ENCODE data around the gene ADH1A.
"Not testable (repeated sequence)": the region's sequence is repeated elsewhere in the genome, so short reads cannot be mapped to it uniquely, and the experiment has no call there.

ADH1A gene

GRCh38 chr4:99276417-99276816, 14.4 kb downstream of the ADH1A start:
- DNase-seq = no peak

DNA sequence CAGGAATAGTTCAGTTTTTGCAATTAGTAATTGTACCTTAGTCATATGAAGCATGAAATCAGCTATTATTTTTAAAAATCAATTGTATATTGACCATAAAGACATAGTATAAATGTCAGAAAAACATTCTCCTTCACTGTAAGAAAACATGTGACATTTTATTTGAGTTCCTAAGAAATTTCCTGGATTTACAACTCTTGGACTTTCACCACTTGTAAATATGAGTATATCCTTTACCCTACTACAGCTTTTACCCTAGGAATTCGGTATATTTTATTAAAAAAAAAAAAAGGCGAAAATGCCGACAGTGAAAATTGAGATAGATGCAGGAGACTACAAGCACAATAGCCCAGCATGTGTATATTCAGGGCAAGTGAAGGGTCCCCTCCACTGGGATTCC, 14.9 kb downstream of the ADH1A start:
- no peak for DNase-seq

DNA sequence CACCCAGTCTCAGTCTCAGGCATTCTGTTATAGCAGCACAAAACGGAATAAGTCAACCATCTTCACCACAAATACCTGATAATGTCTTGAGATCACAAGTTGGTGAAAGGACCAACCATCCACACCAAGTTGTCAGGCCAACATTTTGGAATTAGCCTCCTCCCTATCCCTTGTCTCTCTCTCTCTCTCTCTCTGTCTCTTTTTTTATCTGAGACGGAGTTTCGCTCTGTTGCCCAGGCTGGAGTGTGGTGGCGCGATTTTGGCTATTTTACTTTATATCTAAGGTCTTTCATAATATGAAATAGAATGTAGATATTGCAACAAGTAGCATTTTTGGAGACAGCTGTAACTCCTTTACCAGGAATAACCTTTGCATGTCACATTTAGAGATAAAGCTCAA, 15.7 kb downstream of the ADH1A start:
- DNase-seq = no peak

DNA sequence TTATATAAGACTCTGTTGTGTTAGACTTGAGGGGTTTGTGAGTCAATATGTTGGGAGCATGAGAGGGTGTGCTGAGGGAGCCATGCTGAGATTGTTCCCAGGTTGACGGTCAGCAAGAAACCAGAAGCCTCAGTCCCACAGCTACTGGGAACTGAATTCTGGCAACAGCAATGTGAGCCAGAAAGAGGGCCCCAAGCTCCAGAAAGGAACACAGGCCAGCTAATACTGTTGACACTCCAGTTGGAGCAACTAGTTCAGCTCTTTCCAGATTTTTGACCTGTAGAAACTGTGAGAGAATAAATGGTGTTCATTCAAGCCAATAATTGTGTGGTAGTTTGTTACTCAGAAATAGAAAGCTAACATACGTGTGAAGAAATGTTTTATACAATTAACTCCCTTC, 17.1 kb downstream of the ADH1A start:
- no peak for DNase-seq

DNA sequence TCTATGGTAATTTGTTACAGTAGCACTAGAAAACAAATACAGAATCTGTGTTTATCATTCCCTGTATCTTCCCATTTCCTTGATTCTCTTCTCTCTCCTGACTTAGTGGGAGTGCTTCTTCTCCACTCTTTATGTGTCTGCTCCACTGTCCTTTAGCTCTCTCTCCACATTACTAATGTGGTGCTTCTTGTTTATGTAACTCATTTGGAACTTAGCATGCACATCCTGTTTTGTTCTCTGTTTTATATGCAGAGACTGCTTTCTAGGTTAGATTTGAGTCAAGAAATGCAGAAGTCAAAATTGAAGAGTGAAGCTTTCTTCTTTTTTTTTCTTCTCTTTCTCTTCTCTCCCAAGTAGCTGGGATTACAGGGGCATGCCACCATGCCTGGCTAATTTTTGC, 25.9 kb downstream of the ADH1A start:
- DNase-seq = no peak

GRCh38 chr4:99252746-99253145, 38.0 kb downstream of the ADH1A start:
- DNase-seq = no peak

DNA sequence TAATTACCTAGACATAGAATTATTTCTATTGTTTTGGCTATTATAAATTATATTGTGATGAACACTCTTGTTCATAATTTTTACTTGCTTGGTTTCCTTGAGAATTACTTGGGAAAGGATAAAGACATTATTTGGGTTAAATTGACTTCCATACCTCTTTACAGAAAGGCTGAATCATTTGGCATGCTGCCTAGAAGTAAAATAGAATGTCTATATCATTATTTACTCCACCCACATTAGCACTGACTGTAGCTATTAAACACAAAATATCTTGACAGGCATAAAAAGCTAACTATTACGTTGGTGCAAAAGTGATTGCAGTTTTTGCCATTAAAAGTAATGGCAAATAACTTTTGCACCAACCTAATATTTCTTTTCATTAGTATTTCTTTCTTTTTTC, 42.1 kb downstream of the ADH1A start:
- no peak for DNase-seq

DNA sequence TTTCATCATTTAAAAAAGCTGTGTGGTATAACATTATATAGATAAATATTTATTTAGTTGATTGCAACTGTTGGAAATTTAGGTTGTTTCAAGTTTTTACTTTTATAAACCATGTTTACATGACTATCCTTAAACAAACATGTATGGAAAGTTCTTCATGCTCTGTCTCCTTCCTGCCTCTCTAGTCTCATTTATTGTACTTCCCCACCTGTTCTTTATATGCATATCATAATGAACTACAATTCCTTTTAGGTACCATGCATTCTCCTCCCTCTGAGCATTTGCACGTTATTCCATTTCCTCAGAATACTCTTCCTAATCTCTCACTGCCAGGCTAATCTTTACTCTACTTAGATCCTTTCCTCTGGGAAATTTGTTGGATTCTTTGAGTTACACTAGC, 54.8 kb downstream of the ADH1A start:
- DNase-seq = no peak

GRCh38 chr4:99234331-99235010, 56.3 kb downstream of the ADH1A start:
- DNase-seq = no peak

DNA sequence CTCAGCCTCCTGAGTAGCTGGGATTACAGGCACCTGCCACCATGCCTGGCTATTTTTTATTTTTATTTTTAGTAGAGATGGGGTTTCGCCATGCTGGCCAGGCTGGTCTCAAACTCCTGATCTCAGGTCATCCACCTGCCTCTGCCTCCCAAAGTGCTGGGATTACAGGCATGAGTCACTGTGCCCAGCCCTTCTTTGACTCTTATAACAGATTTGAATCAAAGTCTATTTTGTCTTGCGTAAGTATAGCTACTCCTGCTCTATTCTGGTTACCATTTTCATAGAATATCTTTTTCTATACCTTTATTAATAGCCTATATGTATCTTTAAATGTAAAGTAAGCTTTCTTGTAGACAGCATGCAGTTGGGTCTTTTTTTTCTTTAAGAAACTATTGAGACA, 57.4 kb downstream of the ADH1A start:
- not testable (repeated sequence) for DNase-seq

DNA sequence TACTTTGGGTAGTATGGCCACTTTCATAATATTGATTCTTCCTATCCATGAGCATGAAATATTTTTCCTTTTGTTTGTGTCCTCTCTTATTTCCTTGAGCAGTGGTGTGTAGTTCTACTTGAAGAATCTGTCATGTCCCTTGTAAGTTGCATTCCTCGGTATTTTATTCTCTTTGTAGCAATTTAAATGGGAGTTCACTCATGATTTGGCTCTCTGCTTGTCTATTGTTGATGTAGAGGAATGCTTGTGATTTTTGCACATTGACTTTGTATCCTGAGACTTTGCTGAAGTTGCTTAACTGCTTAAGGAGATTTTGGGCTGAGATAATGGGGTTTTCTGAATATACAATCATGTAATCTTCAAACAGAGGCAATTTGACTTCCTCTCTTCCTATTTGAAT, 62.1 kb downstream of the ADH1A start:
- not testable (repeated sequence) for DNase-seq

DNA sequence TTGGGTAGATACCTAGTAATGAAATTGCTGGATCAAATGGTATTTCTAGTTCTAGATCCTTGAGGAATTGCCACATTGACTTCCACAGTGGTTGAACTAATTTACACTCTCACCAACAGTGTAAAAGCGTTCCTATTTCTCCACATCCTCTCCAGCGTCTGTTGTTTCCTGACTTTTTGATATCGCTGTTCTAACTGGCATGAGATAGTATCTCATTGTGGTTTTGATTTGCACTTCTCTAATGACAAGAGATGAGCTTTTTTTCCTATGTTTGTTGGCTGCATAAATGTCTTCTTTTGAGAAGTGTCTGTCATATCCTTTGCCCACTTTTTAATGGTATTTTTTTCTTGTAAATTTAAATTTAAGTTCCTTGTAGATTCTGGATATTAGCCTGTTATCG, 63.1 kb downstream of the ADH1A start:
- not testable (repeated sequence) for DNase-seq
